Measurements from ENCODE around the gene TPD52L1.

DNA sequence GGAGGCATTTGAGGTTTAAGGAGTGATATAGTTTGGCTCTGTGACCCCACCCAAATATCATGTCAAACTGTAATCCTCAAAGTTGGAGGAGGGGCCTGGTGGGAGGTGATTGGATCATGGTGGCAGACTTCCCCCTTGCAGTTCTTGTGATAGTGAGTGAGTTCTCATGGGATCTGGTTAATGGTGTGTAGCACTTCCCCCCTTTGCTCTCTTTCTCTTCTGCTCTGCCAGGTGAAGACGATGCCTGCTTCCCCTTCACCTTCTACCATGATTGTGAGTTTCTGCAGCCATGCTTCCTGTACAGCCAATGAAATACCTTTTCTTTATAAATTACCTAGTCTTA lies 149.9 kb downstream of the TPD52L1 start:
- no peak for TF ChIP-seq CTCF (IDR thresholded peaks at IDR 0.05)
- TF ChIP-seq POLR2A (IDR thresholded peaks at IDR 0.05) = no peak

All from uterus (tissue), 2 donors.